Stimulated activated CD4-positive, alpha-beta T cell treated with anti-CD3 and anti-CD28 coated beads, Interleukin-2, amount 100 ng/mL, for 24 hours (primary cell): ENCODE measurements around the gene SLC35F4.

Experiments used
- DNase-seq, 2 donors: peaks; one replicate each; pipeline ENCODE4 v3.0.0-alpha.2; 2020

SLC35F4 gene

DNA sequence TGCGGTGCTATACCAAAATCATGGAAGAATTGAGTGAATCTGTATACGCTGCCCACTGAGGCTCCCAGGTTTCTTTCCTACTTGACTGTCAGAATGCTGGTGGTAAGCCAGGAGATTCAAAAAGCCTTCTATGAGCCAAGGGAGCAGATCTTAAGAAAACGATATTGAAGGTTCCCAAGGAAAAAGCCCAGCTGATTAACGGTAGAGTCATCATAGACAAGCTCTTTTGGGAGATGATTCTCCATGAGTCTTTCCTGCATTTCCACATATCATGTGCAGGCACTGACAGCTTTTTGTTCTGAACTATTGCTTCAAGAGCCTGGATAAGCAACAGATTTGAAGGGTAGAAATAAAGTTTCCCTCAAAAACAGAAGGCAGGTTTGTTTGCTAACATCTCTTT is 17.5 kb downstream of the SLC35F4 start:
- DNase-seq: no peak

DNA sequence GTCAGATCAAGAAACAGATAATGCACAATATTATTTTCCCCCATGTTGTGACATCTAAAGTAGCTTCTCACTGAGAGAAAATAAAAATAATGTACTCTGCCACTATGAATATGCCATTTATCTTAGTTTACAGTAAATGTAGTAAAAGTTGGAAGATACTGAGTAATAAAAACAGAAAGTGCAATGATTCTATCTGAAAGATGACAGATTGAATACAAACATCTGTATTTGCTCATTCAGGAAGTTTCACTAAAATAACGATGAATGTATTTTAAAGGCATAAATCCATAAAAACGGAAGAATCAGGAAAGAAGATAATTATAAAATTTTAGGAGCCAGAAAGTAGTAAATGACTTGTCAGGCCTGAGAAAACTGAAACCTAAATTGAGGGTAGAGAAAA is 18.2 kb downstream of the SLC35F4 start:
- DNase-seq: no peak

DNA sequence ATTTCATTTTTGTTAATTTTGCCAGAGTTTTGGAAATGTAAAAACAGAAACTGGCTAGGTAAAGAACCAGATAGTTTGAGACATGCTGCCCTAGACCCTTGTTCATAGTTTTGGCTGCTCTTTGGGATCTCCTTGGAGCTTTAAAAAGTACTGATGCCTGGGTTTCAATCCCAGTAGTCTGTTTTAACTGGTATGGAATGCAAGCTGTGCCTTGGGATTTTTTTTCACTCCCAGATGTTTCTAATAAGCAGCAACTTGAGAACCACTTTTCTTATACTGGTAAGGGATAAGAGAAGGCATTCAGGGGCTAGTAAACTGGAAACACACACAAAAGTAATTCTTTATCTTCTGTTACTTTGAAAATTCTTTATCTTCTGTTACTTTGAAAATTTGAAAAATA is 18.8 kb downstream of the SLC35F4 start:
- no peak for DNase-seq

DNA sequence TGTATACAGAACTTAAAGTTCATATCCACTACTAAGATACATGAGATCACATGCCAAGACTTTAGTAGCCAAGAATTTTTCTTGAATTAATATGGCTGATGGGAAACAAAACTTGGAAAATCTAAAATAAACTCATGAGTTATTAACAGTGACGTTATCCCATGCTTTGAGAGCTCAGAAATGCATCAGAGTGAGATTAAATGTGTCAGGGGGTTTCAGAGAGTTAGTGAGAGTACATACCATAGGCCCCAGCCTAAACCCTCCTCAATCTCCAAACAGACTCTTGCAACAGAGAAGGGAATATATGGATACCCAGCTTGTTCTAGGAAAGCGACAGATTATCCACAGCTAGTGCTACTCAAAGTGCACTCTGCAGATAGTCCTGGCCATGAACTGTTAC is 19.3 kb downstream of the SLC35F4 start:
- no peak for DNase-seq

DNA sequence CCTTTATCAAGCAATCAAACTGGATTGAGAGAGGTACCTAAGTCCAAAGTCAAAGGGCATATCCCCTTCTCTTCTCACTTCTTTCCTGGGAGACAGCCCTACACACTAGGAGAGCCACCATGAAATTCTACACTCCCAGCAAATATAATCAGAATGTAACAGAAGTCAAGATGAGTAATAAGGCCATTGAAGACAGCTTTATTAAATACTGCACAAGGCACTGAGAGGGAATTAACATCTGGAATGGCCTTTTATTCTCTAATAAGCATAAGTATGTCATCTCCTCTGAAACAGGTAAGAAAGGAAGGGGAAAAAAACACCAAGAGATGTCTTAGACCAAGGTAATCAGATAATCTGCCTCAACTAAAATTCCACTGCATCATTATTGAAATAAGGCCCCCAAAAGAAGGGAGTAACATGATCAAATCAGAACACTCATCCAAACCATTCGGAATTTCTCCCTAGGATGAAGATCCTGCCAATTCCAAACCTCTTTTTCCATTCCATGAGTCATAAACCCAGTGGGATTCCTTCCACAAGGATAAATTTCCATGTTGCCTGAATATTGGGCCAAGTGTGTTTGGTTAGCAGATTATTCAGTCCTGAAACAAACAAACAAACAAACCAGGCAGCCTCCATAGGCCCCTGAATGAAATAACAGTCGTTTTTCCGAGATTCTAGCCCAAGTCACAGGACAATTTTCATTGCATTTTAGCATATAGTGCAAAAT is 19.9 kb downstream of the SLC35F4 start:
- DNase-seq: no peak

DNA sequence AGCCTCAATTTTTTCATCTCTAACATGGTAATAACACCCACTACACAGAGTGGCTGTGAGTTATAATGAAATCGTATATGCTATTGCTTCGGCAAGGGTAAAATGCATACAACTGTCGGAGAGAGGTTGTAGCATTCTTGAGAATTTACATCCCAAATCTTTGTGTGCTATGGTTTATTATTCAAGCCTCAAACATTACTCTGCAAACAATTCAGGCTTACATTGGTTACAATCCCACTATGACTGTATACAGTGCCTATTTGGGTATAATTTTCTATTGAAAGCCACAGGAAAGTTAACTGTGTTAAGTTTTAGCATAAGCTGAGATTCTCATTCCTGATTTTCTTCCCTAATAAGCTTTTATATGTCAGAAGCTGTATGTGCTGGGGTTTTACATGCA is 20.6 kb downstream of the SLC35F4 start:
- no peak for DNase-seq

DNA sequence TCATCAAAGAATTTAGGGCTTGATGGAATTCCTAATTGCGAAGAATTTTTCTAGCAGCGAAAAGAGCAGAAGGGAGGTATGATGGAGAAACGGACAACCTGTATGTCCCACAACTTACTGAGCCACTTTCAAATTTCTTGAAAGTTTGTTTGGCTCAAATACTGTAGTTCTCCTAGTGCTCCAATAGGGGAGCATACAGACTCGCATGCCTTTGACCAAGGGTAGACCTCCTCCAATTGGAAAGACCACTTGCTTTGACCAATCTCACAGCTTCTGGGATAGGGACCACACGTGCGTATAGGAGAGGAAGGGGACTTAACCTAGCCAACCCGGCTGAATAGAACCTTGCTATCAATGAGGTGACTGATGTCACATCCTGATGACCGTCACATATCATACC is 28.6 kb downstream of the SLC35F4 start:
- no peak for DNase-seq

DNA sequence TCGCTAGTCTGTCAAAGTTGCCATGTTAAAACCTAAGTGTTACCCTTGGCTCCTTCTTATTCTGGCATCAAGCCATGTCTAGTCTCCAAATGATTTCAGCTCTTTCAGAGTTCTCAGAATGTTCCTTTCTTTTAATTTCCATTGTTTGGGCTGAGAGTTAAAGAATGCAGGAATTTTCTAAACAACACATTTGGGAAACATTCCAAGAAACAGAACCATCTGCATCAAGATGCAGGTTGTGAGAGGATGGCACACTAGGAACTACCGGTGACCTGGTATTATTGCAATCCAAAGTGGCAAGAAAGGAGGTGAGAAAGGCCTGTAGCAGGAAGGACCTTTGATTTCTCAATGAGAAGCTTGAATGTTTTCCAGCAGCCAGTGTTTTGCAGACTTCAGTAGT is 30.1 kb downstream of the SLC35F4 start:
- no peak for DNase-seq

DNA sequence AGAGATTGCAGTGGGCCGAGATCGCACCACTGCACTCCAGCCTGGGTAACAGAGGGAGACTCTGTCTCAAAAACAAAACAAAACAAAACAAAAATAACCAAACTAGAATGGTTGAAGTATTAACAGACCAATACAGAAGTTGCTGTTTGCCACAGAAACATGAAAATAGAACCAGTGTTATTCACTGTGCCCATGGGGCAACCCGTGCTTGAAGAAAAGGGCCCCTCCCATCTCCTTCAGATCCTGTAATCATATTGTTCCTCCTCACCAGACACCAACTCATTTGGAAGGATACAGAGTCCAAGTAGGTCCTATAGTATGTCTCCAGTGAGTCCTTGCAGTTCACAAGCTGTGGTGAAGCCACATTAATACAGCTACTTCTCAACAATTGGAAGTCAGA is 30.9 kb downstream of the SLC35F4 start:
- DNase-seq: no peak

DNA sequence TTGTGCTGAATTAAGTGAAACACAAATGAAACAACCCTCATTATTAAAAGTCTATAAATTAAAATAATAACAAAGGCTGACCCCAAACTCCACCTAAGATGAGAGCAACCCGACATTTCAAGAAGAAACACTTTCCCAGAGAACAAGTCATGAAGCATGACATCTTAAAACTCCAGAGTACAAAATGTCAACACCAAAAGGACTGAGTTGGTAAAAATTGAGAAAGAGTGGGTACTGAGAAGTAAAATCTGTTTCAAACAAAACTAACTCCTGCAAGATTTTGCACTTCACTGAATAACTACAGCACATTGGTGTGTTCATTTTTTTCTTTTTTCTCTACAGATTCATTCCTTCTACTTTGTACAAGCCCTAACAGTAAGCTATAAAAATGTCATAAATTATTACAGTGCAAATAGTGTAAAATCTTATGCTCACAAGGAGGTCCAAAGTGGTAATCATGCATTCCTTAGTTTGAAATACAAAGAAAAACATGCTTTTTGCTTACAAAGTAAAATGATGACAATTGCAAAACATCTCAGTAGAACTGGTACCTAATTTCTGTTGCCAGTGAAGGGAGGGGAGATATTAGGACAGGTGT is 31.8 kb downstream of the SLC35F4 start:
- no peak for DNase-seq

DNA sequence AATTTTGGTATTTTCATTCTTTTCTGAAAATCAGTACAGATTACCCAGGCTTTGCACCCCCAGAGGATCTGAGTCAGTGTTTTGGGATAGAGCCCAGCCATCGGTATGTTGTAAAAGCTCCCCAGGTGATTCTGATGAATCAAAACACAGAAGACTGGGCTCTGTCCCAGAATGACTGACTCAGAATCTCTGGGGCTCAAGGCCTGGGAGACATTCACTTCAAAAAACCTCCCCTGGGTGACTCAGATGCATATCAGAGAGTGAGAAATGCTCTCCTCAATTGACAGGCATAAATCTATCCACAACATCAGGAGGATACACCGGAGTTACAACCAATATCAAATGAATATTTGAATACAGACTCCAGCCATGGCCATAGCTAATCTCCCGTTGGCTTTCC is 32.6 kb downstream of the SLC35F4 start:
- DNase-seq: no peak

DNA sequence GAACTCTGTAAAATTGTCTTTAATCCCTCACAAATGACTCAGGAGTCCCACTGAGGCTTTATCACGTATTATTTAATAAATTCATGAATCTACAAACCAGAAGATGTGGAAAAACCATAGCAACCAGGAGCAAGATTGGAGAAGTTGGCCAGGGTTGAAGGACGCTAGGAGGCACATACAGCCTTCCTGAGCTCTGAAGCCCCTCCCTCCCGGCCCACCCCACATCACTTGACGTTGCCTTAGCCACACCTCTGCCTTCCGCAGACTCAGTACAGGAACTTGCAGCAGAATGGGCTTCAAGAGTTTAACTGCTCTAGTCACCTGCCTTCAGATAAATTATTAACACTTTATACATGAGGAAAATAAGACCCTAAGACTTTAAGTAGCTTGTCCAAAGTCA is 33.9 kb downstream of the SLC35F4 start:
- no peak for DNase-seq

DNA sequence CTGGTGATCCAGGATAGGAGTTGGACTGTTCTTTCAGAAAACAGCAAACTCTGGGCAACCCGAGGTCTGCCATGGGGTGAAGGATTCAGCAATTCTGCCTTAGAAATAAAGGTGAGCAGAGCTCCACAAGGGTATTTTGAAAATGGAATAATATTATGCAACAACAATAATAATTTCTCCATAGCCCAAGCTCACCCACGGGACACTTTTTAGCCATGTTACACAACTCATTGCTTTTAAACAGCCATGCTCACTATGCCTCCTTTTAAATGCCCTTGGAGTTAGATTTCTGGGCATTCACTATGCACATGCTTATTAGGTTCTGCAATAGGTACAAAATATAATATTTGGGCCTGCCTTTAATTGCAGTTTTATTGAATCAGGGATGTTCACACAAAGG is 37.2 kb downstream of the SLC35F4 start:
- no peak for DNase-seq

DNA sequence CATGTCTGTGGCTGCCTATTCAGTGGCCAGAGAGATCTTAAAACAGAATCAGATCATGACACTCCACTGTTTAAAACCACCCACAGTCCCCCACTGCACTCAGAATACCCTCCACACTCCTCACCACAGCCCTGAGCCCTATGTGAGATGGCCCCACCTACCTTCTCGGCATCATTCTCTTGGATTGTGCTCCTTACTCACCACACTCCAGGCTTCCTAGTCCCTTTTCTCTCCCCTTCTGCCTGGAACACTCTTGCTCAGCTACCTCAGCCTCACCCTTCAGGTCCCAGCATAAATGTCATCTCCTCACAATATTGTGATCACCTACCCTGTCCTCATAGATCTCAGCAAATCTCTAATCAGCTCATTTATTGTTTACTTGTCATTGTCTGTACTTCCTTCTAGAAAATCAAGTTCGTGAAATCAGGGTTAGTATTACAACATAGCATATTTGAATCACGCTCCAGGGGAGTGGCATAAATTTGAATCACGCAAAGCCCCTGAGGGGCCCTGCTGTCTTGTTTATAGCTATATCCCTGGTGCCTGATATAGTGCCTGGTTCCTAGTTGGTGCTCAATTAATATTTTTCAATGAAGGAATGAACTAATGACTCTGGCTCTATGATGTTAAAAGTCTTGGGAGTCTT is 42.8 kb downstream of the SLC35F4 start:
- DNase-seq: no peak

DNA sequence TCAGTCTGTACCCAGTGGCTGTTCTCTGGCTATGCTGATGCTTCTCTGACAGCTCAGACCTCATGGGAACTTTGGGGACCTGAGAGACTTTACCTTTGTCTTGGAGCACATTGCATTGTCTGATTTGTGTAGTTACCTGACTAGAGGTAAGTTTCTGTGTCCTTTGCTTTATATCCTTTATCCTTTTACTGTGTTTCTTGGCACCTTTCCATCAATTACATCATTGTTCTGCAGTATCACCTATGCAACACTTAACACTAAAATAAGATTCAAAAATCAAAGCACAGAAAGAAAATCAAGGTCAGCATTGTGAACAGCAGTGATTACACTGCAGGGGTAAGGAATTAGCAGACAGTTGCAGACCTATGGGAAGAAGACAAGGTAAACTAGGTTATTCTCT is 43.8 kb downstream of the SLC35F4 start:
- DNase-seq: no peak

DNA sequence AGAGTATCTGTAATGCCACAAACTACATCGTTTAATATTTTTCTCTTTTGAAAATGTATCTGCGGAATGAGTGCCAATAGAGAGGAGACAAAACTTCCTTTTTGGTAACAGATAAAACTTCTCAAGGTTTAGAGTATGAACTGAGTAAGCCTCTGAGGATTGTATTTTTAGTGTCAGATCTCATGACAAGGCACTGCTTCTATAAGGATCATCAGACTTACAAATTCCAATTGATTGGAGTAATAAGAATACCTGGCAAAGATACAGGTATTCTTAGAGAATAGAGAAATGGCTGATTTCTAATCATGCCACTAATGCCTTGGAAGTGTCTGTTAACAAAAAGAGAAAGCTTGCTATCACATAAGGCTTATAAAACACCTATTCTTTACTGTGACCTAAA is 45.3 kb downstream of the SLC35F4 start:
- DNase-seq: no peak

DNA sequence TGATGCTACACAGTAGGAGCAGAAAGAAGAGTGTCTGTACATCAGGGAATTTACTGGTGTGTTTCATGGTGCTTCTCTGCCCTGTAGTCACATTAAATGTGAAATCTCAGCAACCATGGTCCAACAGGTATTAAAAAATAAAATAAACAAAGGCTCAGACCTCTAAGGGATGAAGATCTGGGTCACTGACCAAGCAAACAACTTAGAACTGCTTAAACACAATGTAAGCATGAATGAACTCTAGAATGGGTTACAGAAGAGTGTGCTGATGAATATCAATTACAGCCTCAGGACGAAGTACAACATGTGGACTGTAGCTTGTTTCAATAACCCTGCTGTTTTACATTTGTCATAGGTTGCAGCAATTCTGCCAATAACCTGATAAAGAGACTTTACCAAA is 47.4 kb downstream of the SLC35F4 start:
- DNase-seq: no peak

DNA sequence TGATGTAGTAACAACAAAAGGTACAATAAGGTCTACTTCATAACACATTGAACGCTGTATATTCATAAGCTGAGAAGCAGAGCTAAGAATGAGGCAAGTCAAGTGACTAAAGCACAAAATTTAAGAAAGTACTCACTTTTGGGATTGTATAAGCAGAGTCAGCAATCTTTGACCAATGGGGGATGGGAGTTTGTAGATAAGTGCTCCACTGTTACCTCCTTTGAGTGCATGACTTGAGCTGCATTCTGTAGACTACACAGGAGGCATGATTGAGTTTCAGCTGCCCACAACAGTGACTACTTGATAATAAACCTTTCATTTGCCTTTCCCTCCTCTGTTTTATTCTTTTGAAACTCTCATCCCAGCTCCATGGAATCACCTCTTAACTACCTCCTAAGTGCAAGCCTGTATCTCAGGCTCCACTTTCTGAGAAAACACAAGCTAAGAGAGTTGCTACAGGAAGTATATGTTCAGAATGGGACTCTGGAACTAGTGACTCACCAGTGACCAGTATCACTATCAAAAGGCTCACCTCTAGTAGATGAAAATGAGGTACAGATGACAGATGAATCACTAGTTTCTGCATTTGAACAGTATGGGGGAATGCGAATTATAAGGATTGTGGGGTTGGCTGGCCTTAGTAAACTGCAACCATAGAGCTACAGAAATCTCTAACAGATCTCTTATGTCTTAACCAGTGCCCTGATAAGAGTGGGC is 49.2 kb downstream of the SLC35F4 start:
- DNase-seq: no peak

DNA sequence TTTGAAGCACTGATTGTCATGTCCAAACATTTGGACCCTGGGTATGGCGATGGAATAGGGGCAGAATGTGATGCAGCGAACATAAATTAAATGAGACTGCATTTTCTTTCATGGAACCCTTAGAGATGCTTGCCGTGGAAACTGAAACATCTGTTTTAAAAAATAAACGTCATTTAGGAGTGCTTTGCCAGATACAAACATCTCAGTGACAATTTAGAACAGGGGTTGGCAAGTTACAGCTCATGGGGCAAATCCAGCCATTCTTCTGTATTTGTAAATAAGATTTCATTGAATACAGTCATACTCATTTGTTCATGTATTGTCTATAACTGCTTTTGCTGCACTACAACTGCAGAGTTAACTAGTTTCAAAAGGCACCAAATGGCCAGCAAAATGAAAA is 51.2 kb downstream of the SLC35F4 start:
- no peak for DNase-seq

DNA sequence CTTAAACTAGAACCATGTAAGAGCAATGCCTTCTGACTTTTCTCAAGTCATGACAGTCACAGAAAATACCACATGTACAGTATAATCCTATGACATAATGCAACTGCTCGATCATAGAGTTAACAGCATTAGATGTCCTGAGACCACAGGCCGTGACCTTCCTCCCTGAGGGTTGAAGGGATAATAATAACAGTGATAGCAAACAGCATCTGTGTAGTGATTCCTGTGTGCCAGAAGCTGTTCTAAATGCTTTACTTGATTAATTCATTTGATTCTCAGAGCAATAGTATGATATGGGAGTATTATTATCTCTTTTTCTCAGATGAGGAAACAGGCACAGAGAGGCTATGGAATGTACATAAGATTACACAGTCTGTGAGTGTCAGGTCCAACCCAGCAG is 53.2 kb downstream of the SLC35F4 start:
- no peak for DNase-seq

DNA sequence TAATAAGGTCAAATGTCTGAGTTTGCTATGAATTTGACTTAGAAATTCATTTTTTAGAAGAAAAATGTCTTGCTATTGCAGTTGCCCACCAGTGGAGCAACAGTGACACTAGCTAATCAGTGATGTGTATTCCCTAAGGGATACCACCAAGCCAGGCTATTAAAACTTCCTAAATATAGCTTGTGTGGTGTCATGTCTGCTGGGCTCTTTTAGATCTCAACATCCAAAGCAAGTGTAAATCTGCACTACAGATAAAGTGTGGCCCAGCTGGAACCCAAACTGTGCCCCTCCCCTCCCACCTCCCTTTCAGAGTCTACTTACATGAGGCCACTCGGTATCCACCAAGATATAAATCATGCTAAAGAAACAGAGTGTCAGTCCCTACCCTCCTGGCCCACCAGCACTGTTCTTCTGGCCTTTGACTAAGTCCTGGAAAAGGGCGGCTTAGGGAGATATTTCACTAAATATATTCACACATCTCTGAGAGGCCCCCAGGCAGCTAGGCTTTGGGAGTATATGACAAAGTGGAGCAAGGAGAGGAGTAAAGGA is 53.8 kb downstream of the SLC35F4 start:
- DNase-seq: no peak

DNA sequence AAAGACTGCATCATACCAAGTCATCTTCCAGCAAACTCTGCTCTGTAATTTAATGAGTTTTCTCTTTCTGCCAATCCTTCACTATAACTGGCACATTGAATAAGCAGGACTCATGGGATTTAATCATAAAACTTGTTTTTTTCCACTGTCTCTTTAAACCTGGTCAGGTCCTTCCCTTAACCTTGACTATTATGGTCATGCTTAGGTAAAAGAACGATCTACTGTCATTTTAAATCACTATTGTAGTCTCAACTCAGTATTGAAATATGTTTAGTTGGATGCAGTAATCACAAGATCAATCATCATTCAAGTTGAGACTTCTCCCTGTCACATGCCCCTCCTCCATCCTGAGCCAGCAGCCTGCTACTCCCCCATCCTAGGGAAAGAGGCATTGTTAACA is 56.1 kb downstream of the SLC35F4 start:
- no peak for DNase-seq

DNA sequence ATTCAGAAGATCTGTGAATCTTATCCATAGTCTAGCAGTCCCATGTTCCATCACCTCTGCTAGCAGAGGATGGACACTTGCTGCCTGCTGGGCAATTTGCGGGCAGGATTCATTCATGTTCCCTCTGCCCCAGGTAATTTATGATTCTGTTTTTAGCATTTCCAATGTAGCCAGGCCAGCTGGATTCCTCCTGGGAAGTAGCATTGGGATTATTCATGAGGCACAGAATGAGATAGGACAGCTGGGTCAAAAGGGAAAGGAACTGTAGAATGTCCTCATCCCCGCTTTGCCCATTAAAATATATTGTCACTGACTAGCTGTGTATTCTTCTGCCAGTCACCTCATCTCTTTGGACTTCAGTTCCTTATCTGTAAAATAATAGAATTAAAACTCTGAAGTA is 68.7 kb downstream of the SLC35F4 start:
- no peak for DNase-seq

DNA sequence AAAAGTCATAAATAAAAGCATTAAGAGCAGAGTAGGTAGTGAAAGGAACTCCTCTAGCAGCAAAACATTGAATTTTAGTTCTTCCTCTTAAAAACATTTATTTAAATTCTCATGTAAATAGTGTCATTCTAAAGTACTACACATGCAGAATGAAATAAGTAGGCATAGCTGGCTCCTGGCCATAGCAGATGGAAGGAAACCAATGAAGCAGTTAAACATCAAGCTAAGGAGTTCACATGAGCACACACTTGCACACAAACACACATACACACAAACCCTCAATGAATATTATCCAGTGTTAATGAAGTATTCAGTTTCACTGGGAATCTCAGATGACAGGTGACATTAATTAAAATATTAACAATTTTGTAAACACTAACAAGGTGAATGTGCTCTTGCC is 69.3 kb downstream of the SLC35F4 start:
- no peak for DNase-seq
